Astrocyte of the spinal cord (primary cell): ENCODE results near the gene DIS3L.
"Not testable (repeated sequence)": the region's sequence is repeated elsewhere in the genome, so short reads cannot be mapped to it uniquely, and the experiment has no call there.

Experiments
- DNase-seq: peaks from one replicate; pipeline ENCODE4 v3.0.0; 2011; ENCODE audit warnings: low read depth, low spot score
- H3K4me3 ChIP-seq: 2 replicates; pipeline ENCODE4 v1.5.1; 2011; ENCODE audit warnings: low read depth, mild to moderate bottlenecking, low read length, moderate library complexity
- in situ Hi-C: cut with HindIII; loops from 2 replicates; pipeline ENCODE4 v1.10.0; 2017; ENCODE audit warnings: low sequenced_read_pairs
- TF ChIP-seq, protein P1 (sequence below): IDR thresholded peaks from 2 replicates; pipeline ENCODE4 v1.5.1; 2012; ENCODE audit warnings: low read depth, mild to moderate bottlenecking, low read length, inconsistent platforms

The DIS3L gene

DNA sequence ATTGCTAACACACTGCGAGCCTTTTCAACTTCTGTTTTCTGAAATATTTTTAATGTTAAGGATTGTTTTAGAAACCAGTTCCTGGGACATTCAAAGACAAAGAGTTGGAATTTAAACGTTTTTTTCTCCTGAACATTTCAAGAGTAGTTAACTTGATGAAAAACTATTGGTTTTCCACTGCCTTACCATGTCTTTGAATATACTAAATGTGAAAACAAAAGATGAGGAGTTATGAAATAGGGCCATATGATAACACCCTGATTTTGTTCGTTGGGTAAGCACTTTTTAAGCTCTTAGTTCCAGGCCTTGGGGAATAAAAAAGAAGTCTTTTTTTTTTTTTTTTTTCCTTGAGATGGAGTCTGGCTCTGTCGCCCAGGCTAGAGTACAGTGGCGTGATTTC, 2.8 kb downstream of the DIS3L start:
- DNase-seq, result no peak
- in situ Hi-C loops, result no loop called here
- TF ChIP-seq, protein P1, sequence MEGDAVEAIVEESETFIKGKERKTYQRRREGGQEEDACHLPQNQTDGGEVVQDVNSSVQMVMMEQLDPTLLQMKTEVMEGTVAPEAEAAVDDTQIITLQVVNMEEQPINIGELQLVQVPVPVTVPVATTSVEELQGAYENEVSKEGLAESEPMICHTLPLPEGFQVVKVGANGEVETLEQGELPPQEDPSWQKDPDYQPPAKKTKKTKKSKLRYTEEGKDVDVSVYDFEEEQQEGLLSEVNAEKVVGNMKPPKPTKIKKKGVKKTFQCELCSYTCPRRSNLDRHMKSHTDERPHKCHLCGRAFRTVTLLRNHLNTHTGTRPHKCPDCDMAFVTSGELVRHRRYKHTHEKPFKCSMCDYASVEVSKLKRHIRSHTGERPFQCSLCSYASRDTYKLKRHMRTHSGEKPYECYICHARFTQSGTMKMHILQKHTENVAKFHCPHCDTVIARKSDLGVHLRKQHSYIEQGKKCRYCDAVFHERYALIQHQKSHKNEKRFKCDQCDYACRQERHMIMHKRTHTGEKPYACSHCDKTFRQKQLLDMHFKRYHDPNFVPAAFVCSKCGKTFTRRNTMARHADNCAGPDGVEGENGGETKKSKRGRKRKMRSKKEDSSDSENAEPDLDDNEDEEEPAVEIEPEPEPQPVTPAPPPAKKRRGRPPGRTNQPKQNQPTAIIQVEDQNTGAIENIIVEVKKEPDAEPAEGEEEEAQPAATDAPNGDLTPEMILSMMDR, result no peak
- H3K4me3 ChIP-seq, result no peak overlapping the region

DNA sequence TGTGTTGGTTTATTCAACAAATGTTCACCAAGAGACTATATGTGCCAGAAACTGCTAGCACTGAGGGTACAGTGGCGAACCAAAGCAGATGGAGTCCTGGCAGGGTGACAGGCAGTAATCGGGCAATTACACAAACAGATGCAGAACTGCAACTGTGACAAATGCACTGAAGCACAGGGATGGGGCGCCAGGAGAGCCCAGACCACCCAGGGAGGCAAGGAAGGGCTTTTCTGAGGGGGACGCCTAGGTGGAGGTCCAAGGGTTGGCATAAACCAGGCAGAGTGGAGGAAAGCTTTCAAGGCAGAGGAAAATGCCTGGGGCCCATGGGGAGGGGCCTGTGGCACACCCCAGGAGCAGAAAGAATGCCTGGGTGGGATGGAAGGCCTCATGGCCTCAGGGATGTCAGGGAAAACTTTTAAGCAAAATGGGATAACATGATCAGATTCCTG, 5.5 kb downstream of the DIS3L start:
- TF ChIP-seq, protein P1, result no peak
- no peak overlapping the region for H3K4me3 ChIP-seq
- DNase-seq, result no peak
- in situ Hi-C loops, result no loop called here

DNA sequence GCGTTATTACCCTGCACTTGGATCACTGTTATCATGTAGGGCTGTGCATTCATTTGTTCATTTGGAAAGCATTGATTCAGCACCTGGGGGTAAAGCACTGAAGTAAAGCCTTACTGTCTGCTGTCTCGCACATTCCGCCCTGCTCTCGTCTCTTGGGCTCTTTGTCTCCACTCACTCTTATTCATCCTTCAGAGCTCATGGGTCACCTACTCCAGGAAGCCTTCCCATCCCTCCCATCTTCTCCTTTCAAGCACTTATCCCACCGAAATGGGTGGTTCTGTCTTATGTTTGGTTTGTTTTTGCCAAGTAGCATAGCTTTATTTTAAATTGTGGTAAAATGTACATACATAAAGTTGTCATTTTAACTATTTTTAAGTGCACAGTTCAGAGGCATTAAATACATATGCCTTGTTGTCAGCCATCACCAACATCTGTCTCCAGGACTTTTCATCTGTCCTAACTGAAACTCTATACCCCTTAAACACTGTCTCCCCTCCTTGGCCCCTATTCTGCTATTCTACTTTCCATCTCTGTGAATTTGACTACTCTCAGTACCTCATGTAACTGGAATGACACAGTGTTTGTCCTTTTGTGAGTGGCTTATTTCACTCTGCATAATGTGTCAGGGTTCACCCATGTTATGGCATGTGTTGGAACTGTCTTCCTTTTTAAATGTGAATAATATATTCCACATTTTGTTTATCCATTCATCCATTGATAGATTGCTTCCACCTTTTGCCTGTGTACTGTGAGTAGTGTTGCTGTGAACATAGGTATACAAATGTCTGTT, 9.3 kb downstream of the DIS3L start:
- no peak for DNase-seq
- TF ChIP-seq, protein P1, result no peak
- in situ Hi-C loops, result no loop called here

DNA sequence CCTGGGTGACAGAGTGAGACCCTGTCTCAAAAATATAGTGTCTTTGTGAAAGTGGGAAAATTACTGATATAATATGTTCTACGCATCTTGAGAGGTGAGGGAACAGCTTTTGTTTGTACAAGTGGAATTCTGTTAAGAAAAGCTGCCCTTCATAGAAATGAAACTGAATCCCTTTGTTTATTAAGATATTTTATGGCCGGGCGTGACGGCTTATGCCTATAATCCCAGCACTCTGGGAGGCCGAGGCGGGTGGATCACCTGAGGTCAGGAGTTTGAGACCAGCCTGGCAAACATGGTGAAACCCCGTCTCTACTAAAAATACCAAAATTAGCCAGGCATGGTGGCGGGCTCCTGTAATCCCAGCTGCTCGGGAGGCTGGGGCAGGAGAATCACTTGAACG, 11.1 kb downstream of the DIS3L start:
- DNase-seq, H3K4me3 ChIP-seq, in situ Hi-C loops: not testable (repeated sequence)

More for the DNA sequence above, 9.3 kb downstream of the DIS3L start:
- no peak overlapping the region for H3K4me3 ChIP-seq

DNA sequence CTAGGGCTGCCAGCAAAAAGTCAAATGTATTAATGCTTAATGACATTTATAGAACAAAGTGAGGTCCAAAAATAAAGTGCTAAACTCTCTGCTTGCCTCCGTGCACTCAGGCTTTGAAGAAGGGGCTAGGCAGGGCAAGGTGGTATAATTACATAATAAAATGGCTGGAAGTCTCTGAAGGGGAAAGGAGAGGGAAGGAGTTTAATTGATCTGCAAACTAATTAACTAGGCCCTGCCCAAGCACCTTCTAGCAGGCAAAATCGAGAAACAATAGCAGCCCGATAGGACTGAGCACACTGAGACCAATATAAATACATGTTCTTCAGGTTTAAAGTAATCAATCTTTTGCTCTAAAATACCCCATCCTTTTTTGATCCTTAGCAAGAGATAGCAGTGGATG, 13.0 kb downstream of the DIS3L start:
- TF ChIP-seq, protein P1, result no peak
- no peak for DNase-seq
- in situ Hi-C loops, result no loop called here
- H3K4me3 ChIP-seq, result no peak overlapping the region

DNA sequence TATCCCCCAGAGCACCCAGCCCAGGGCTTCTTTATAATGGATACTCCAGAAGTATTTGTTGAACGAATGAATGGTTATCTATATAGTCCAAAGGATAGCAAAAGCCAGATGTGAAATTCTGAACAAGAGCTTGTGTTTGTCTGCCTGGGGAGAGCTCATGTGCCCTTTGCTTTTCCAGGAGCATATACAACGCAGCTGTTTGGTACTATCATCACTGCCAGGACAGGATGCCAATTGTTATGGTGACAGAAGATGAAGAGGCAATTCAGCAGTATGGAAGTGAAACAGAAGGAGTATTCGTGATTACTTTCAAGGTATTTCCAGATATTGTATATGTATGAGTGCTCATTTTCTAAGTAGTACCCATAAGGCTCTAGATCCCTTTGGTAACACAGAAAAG, 15.2 kb downstream of the DIS3L start:
- TF ChIP-seq, protein P1, result no peak
- DNase-seq, result no peak
- in situ Hi-C loops, result no loop called here
- no peak overlapping the region for H3K4me3 ChIP-seq

DNA sequence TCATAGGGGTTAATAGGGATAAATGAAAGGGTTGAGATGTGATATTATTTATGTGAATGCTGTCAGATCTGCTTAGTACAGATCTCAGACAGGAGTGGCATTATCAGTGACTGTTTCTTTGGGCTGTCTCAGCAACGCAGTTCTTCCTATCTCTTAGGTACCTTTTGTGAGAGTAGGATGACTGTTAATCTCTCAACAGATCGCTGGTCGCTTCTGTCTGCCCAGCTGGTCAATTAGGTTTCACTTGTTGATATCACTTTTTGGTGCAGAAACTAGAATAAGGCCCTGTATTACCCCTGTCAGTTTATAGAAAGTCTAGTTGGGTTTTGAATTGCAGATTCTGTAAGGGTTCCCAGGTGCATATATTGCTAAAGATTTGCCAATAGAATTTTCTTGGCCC, 16.5 kb downstream of the DIS3L start:
- in situ Hi-C loops, result no loop called here
- no peak for DNase-seq
- H3K4me3 ChIP-seq, result no peak overlapping the region
- TF ChIP-seq, protein P1, result no peak
